HG03064 (cell line): Measurements from ENCODE around the gene BEND3.
"Not testable (repeated sequence)": the region's sequence is repeated elsewhere in the genome, so short reads cannot be mapped to it uniquely, and the experiment has no call there.

Experiments used
- ATAC-seq: cut with Tn5 transposase; IDR thresholded peaks from one replicate; pipeline ENCODE4 v1.9.1; 2021; ENCODE audit warnings: low read depth; ENCODE audit not compliant: unreplicated experiment

The BEND3 gene

GRCh38 chr6:107084459-107084858 lies 30.9 kb downstream of the BEND3 start:
- not testable (repeated sequence) for ATAC-seq

- no peak for ATAC-seq
Observed at GRCh38 chr6:107083921-107084320, 31.4 kb downstream of the BEND3 start.

- ATAC-seq, result peak; percentile 86
Observed at GRCh38 chr6:107083047-107083768, 32.1 kb downstream of the BEND3 start.

- no peak for ATAC-seq
Observed at GRCh38 chr6:107082045-107082444, 33.3 kb downstream of the BEND3 start.

- no peak for ATAC-seq
Observed at GRCh38 chr6:107080036-107080435, 35.3 kb downstream of the BEND3 start.

GRCh38 chr6:107079429-107079828 lies 35.9 kb downstream of the BEND3 start:
- ATAC-seq, result no peak

- ATAC-seq, result no peak
Observed at GRCh38 chr6:107077710-107078109, 37.6 kb downstream of the BEND3 start.

GRCh38 chr6:107075951-107076381 lies 39.3 kb downstream of the BEND3 start:
- ATAC-seq, result no peak

- no peak for ATAC-seq
Observed at GRCh38 chr6:107070686-107071085, 44.6 kb downstream of the BEND3 start.

GRCh38 chr6:107069631-107070548 lies 45.4 kb downstream of the BEND3 start:
- ATAC-seq, result no peak

- no peak for ATAC-seq
Observed at GRCh38 chr6:107068691-107069630, 46.4 kb downstream of the BEND3 start.

- no peak for ATAC-seq
Observed at GRCh38 chr6:107066697-107067659, 48.3 kb downstream of the BEND3 start.

- ATAC-seq, result no peak
Observed at GRCh38 chr6:107064579-107065065, 50.7 kb downstream of the BEND3 start.

- no peak for ATAC-seq
Observed at GRCh38 chr6:107062691-107063090, 52.6 kb downstream of the BEND3 start.

GRCh38 chr6:107061125-107062020 lies 53.9 kb downstream of the BEND3 start:
- peak; percentile 68 for ATAC-seq

- no peak for ATAC-seq
Observed at GRCh38 chr6:107060704-107061103, 54.6 kb downstream of the BEND3 start.

- ATAC-seq, result no peak
Observed at GRCh38 chr6:107059606-107060005, 55.7 kb downstream of the BEND3 start.

GRCh38 chr6:107057679-107058078 lies 57.6 kb downstream of the BEND3 start:
- no peak for ATAC-seq
